ENCODE results near the gene RAD9A.

DNA sequence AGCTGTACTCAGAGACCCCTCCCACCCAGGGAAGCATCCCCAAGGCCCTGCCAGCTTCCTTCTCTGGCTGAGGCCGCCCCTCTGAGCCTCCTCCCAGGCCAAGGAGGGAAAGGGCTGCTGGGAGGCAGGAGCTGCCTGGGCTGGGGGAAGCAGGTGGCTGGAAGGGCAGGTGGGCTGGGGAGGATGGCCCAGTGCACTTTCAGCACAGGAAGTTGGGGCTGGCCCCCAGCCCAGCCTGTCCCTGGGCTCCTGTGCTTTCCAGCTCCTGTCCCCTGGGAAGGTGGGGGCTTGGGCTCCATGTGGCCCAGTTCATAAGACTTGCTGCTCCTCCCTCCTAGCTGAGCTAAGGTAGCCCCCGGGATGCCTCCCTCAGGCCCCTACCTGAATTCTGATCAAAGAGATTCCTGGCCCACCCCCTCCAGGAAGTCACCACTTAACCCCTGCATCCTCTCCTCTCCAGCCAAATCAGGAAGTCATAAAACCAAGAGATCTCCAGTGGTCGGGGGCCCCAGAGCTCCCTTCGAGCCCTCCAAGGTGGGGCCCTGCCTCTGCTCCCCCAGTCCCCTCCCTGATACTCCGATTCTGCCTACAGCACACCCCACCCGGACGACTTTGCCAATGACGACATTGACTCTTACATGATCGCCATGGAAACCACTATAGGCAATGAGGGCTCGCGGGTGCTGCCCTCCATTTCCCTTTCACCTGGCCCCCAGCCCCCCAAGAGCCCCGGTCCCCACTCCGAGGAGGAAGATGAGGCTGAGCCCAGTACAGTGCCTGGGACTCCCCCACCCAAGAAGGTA lies 5.0 kb downstream of the RAD9A start:
- TF ChIP-seq, protein P1, sequence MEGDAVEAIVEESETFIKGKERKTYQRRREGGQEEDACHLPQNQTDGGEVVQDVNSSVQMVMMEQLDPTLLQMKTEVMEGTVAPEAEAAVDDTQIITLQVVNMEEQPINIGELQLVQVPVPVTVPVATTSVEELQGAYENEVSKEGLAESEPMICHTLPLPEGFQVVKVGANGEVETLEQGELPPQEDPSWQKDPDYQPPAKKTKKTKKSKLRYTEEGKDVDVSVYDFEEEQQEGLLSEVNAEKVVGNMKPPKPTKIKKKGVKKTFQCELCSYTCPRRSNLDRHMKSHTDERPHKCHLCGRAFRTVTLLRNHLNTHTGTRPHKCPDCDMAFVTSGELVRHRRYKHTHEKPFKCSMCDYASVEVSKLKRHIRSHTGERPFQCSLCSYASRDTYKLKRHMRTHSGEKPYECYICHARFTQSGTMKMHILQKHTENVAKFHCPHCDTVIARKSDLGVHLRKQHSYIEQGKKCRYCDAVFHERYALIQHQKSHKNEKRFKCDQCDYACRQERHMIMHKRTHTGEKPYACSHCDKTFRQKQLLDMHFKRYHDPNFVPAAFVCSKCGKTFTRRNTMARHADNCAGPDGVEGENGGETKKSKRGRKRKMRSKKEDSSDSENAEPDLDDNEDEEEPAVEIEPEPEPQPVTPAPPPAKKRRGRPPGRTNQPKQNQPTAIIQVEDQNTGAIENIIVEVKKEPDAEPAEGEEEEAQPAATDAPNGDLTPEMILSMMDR (IDR thresholded peaks at IDR 0.05) = no peak
- no peak for TF ChIP-seq POLR2A (IDR thresholded peaks at IDR 0.05)

Measured in ovary (tissue), 3 donors.